Common myeloid progenitor, CD34-positive (primary cell): Measurements from ENCODE around the gene EFEMP2. TPM values are rescaled to one million over a fixed set of nuclear protein-coding genes. Genes with fewer than 3 reads are reported as not detected.

Experiments
- CTCF ChIA-PET: fragments of 350-600 bp; sonication (Branson Sonifier 250); formaldehyde crosslinking; loops from one replicate; lab custom pipeline; 2021; ENCODE audit warnings: antibody characterized with exemption; lab: Charles Lee
- POLR2A ChIA-PET: fragments of 350-600 bp; sonication (Branson Sonifier 250); formaldehyde crosslinking; loops from one replicate; lab custom pipeline; 2021; ENCODE audit warnings: antibody characterized with exemption; lab: Charles Lee
- DNase-seq, 3 donors: peaks; one replicate each; pipeline versions ENCODE4 v3.0.0 to v3.0.0-alpha.2; 2013
- H3K27ac ChIP-seq, 2 experiments: 1 replicate in 1 of 2; 2 replicates in 1 of 2; pipeline ENCODE4 v1.7.0; 2013; ENCODE audit warnings: inconsistent platforms in 2 of 2, low read length in 2 of 2, mild to moderate bottlenecking in 2 of 2, low read depth in 1 of 2, moderate library complexity in 1 of 2; ENCODE audit not compliant: severe bottlenecking in 2 of 2, insufficient read depth in 1 of 2, poor library complexity in 1 of 2
- H3K27me3 ChIP-seq, 5 experiments: replicated peaks in 2 of 5; 1 replicate in 3 of 5; 2 replicates in 2 of 5; pipeline versions ENCODE4 v1.6.1 to v1.7.0; 2013; ENCODE audit warnings: low read length in 4 of 5, mild to moderate bottlenecking in 2 of 5, moderate library complexity in 2 of 5, inconsistent platforms in 1 of 5; ENCODE audit not compliant: insufficient read depth in 5 of 5, control insufficient read depth in 4 of 5
- H3K36me3 ChIP-seq, 4 experiments: 1 replicate in 2 of 4; 2 replicates in 2 of 4; pipeline versions ENCODE4 v1.6.1 to v1.7.0; 2013; ENCODE audit warnings: low read length in 3 of 4, control low read depth in 1 of 4, mild to moderate bottlenecking in 1 of 4; ENCODE audit not compliant: control insufficient read depth in 4 of 4, insufficient read depth in 4 of 4
- H3K4me1 ChIP-seq, 4 experiments: 1 replicate in 3 of 4; 2 replicates in 1 of 4; pipeline versions ENCODE4 v1.6.1 to v1.7.1; 2013; ENCODE audit warnings: low read length in 3 of 4, mild to moderate bottlenecking in 3 of 4, control low read depth in 1 of 4, inconsistent platforms in 1 of 4, moderate library complexity in 1 of 4; ENCODE audit not compliant: control insufficient read depth in 4 of 4, insufficient read depth in 4 of 4; ENCODE audit errors: control extremely low read depth in 1 of 4
- H3K4me3 ChIP-seq, 7 experiments: 1 replicate in 4 of 7; 2 replicates in 3 of 7; pipeline versions ENCODE4 v1.5.1 to v1.7.0; 2013; ENCODE audit warnings: mild to moderate bottlenecking in 7 of 7, low read length in 6 of 7, moderate library complexity in 6 of 7, inconsistent platforms in 2 of 7, low read depth in 2 of 7, control low read depth in 1 of 7; ENCODE audit not compliant: insufficient read depth in 4 of 7, control insufficient read depth in 1 of 7; ENCODE audit errors: extremely low read depth in 1 of 7
- H3K9me3 ChIP-seq, 5 experiments: 1 replicate in 4 of 5; 2 replicates in 1 of 5; pipeline versions ENCODE4 v1.6.1 to v1.7.1; 2013; ENCODE audit warnings: low read length in 4 of 5, mild to moderate bottlenecking in 2 of 5, inconsistent platforms in 1 of 5, low read depth in 1 of 5, moderate library complexity in 1 of 5; ENCODE audit not compliant: control insufficient read depth in 4 of 5, insufficient read depth in 2 of 5; ENCODE audit errors: control extremely low read depth in 1 of 5
- WGBS: methylation state at CpG from one replicate; pipeline ENCODE4 v1.1.5; 2013; ENCODE audit not compliant: insufficient coverage; 5-methylcytosine and 5-hydroxymethylcytosine counted together
- polyA plus RNA-seq: library from polyadenylated mRNA; unstranded; fragments of 120-200 nt; gene quantifications from one replicate; pipeline ENCODE4 v1.2.1, GENCODE V29; 2013

The EFEMP2 gene
- 7.2 TPM for polyA plus RNA-seq

DNA sequence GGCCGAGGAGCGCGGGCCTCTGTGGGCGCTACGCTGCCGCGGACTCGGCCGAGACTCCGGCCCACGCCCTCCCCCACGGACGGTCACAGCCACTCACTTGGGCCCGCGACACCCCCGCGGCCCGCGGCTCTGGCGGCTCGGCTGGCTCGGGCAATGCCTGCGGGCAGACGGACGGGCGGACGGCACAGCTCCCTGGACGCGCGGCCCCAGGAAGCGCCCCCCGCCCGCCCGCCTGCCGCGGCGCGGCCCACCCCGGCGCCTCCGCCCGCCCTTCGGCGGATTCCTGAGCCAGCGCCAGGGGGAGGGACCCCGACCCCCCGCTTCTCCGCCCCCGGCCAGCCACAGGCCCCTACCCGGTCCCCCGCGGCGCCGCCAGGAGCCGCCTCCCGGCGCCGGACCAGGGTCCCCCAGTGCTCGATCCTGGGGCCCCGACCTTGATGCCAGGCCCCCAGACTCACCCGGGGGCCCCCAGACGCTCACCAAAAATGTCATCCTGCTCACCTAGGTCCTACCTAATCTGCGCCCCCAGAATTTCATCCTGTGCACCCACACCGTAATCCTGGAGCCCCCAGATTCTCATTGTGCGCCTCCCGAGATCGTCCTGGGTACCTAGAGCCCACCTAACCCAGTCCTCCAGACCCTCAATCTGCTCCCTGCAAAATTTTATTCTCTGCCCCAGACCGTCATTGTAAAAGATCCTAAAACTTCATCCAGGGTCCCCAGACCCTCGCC, at the start of gene EFEMP2:
Gene EFEMP2, minus strand, starts transcription at position 215 of the 732 bp plus-strand sequence. CDS start 446 bp downstream, outside the sequence.
- H3K9me3 ChIP-seq = no peaks in the 10 kb centered on the region
- peak within 1 kb of the TSS in 1 of 2 experiments; percentile 43 for H3K27ac ChIP-seq
- CTCF ChIA-PET = interaction anchor here (0.7 to 11.0 kb wide), 4 partner anchors 12 to 93 kb away, joined by 3 to 168 read pairs (median 42); partner anchors contain the start of genes CCDC85B, FIBP and MUS81
- WGBS = 2% methylated on average over 50 of the region's 69 CpGs
- peaks cover 0 to 51% (median 41%) of the 10 kb centered on the region in 4 experiments for H3K4me1 ChIP-seq
- H3K27me3 ChIP-seq = no peaks in the 10 kb centered on the region
- POLR2A ChIA-PET = interaction anchor here (1.1 to 2.8 kb wide), 2 partner anchors 13 to 15 kb away, joined by 4 to 22 read pairs; partner anchors contain the start of genes CFL1 and MUS81
- H3K36me3 ChIP-seq = peaks cover 0 to 4% (median 2%) of the 10 kb centered on the region in 4 experiments
- peak within 1 kb of the TSS; percentile 10 to 82 (median 65) for H3K4me3 ChIP-seq
- DNase-seq = peak in 1 of 3 donors; percentile 19

- 100% methylated on average over 5 of the region's 10 CpGs for WGBS
- no peak overlapping the region for H3K27ac ChIP-seq
- no peaks in the 10 kb centered on the region for H3K9me3 ChIP-seq
- H3K4me3 ChIP-seq = no peak overlapping the region
- ChIA-PET POLR2A (interaction anchor here (1.8 to 1.9 kb wide), 2 partner anchors 21 to 39 kb away, joined by 5 to 6 read pairs; partner anchors contain the start of genes FOSL1 and SART1), CTCF (interaction anchor here (0.6 to 2.5 kb wide), 10 partner anchors 10 to 227 kb away, joined by 3 to 8 read pairs (median 4); partner anchors contain the start of gene SART1)
- H3K4me1 ChIP-seq = peaks cover 0 to 41% (median 32%) of the 10 kb centered on the region in 4 experiments
- H3K36me3 ChIP-seq = peaks cover 7 to 38% (median 23%) of the 10 kb centered on the region in 4 experiments
- DNase-seq = no peak
- H3K27me3 ChIP-seq = no peaks in the 10 kb centered on the region
Observed at GRCh38 chr11:65921876-65922275, 49.3 kb upstream of the EFEMP2 start.

GRCh38 chr11:65921033-65921555, 48.5 kb upstream of the EFEMP2 start:
- no peak for DNase-seq
- POLR2A ChIA-PET = interaction anchor here (1.8 to 1.9 kb wide), 2 partner anchors 21 to 40 kb away, joined by 5 to 6 read pairs; partner anchors contain the start of genes FOSL1 and SART1
- CTCF ChIA-PET = interaction anchor here (0.6 to 2.5 kb wide), 8 partner anchors 9 to 226 kb away, joined by 3 to 8 read pairs (median 4); partner anchors contain the start of gene SART1
- Histone ChIP-seq H3K4me3 (peak overlapping the region in 4 of 7 experiments; percentile 18 to 84 (median 74)), H3K4me1 (peaks cover 0 to 49% (median 39%) of the 10 kb centered on the region in 4 experiments), H3K36me3 (peaks cover 7 to 38% (median 23%) of the 10 kb centered on the region in 4 experiments), H3K27ac (no peak overlapping the region), H3K9me3 (no peaks in the 10 kb centered on the region), H3K27me3 (no peaks in the 10 kb centered on the region)
- 98% methylated on average over 6 of the region's 12 CpGs for WGBS

DNA sequence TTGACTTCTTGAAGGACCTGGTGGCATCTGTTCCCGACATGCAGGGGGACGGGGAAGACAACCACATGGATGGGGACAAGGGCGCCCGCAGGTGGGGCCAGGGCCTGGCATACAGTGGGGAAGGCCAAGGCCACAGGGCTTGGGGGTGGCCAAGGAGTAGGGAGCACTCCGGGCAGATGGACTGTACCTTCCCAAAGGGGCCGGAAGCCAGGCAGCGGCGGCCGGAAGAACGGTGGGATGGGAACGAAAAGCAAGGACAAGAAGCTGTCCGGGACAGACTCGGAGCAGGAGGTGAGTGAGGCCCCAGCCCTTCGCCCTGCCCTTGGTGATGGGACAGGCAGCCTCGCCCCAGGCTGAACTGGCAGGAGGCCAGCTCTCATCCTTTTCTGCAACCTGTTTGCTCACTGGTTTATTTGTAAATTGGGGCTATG, 47.8 kb upstream of the EFEMP2 start:
- no peaks in the 10 kb centered on the region for H3K9me3 ChIP-seq
- peaks cover 0 to 56% (median 45%) of the 10 kb centered on the region in 4 experiments for H3K4me1 ChIP-seq
- H3K27ac ChIP-seq = peak overlapping the region; percentile 33 to 73
- DNase-seq = no peak
- peaks cover 7 to 38% (median 23%) of the 10 kb centered on the region in 4 experiments for H3K36me3 ChIP-seq
- H3K4me3 ChIP-seq = peak overlapping the region; percentile 47 to 85 (median 79)
- no peaks in the 10 kb centered on the region for H3K27me3 ChIP-seq
- 73% methylated on average over 15 of the region's 15 CpGs for WGBS
- POLR2A ChIA-PET = interaction anchor here (0.5 to 1.8 kb wide), 3 partner anchors 8 to 368 kb away, joined by 4 to 6 read pairs (median 4); partner anchors contain the start of genes FOSL1 and YIF1A
- CTCF ChIA-PET = interaction anchor here (0.9 to 2.5 kb wide), 6 partner anchors 10 to 61 kb away, joined by 3 to 8 read pairs (median 3); partner anchors contain the start of gene SART1

DNA sequence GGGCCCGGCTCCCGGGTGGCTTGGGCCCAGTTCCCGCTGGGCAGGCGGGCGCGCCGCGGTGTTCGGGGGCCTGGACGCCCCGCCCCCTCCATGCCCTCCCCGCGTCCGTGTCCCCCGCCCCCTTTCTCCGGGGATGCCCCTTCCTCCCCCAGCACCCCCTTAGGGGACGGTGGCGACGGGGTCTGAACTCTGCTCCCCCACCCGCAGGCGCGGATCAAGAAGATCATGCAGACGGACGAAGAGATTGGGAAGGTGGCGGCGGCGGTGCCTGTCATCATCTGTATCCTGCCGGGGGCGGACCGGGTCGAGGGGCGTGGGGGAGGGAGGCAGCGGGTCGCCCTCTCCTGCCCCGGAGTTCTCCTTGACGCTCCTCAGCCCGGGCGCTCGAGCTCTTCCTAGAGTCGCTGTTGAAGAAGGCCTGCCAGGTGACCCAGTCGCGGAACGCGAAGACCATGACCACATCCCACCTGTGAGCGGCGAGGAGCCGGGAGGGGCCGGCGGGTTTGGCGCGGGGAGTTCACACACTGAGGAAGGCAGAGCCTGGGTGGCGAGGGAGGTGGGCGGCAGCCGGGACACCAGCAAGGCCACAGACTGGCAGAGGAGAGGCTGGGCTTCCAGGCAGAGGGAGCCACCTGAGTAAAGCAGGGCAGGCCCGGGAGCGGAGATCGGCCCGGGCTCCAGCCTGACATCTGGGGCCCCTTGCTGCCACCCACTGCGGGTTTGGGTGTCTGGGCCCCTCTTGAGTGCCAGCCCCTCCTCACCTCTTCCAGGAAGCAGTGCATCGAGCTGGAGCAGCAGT, 47.2 kb upstream of the EFEMP2 start:
- peaks cover 0 to 62% (median 48%) of the 10 kb centered on the region in 4 experiments for H3K4me1 ChIP-seq
- H3K27ac ChIP-seq = peak overlapping the region; percentile 33 to 73
- no peaks in the 10 kb centered on the region for H3K9me3 ChIP-seq
- H3K27me3 ChIP-seq = no peaks in the 10 kb centered on the region
- peaks cover 5 to 37% (median 21%) of the 10 kb centered on the region in 4 experiments for H3K36me3 ChIP-seq
- POLR2A ChIA-PET = interaction anchor here (0.5 to 2.7 kb wide), 4 partner anchors 8 to 369 kb away, joined by 4 to 8 read pairs (median 5); partner anchors contain the start of genes FOSL1 and YIF1A
- under 1% methylated on average over 46 of the region's 60 CpGs for WGBS
- CTCF ChIA-PET = interaction anchor here (0.6 to 1.3 kb wide), 4 partner anchors 10 to 61 kb away, joined by 3 read pairs; no protein-coding TSS in a partner anchor
- DNase-seq = peak; percentile 43 to 89 (median 84)
- peak overlapping the region; percentile 47 to 85 (median 79) for H3K4me3 ChIP-seq

DNA sequence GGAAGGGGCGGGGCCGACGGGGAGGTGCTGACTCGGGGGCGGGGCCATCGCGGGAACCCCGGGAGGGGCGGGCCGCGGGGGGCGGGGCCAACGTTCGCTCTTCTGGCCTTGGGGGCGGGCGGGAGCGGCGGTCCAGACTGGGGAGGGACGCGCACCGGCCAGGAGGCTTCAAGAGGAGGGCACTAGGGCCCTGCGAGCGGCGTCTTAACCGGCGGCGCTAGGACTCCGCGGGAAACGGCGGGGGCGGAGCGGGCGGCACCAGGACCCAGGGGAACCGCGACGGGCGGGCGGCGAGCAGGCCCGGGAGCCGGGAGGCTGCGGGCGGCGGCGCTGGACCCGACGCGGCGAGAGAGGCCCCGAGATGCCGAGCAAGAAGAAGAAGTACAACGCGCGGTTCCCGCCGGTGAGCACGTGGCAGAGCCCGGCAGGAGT, 46.6 kb upstream of the EFEMP2 start, which contains the start of gene DRAP1:
Gene DRAP1, plus strand, starts transcription at position 286 of the 432 bp plus-strand sequence. Its CDS starts 76 bp downstream, at position 362.
- Histone ChIP-seq H3K4me3 (peak within 1 kb of the TSS; percentile 71 to 99 (median 97)), H3K27ac (peak within 1 kb of the TSS; percentile 85 to 95), H3K36me3 (peaks cover 5 to 33% (median 18%) of the 10 kb centered on the region in 4 experiments), H3K27me3 (no peaks in the 10 kb centered on the region), H3K9me3 (no peaks in the 10 kb centered on the region), H3K4me1 (peaks cover 0 to 62% (median 48%) of the 10 kb centered on the region in 4 experiments)
- CTCF ChIA-PET = interaction anchor here (0.6 to 1.9 kb wide), 7 partner anchors 13 to 60 kb away, joined by 3 to 11 read pairs (median 3); partner anchors contain the start of genes CCDC85B, FIBP and FOSL1
- POLR2A ChIA-PET = interaction anchor here (1.0 to 2.7 kb wide), 3 partner anchors 9 to 26 kb away, joined by 4 to 8 read pairs (median 6); partner anchors contain the start of gene FOSL1
- WGBS = 0% methylated on average over 58 of the region's 59 CpGs
- peak; percentile 98 to 100 (median 99) for DNase-seq
